GM23248 (cell line): Measurements from ENCODE around the gene ACE. TPM values are rescaled to one million over a fixed set of nuclear protein-coding genes. Genes with fewer than 3 reads are reported as not detected.

ENCODE experiments used
- DNase-seq: peaks from one replicate; pipeline ENCODE4 v3.0.0-alpha.2; 2015
- H2AFZ ChIP-seq: fragments of 200-600 bp; sonication (generic); 2 replicates; pipeline ENCODE4 v1.6.1; 2016; ENCODE audit warnings: antibody characterized with exemption
- H3F3A ChIP-seq: fragments of 200-600 bp; sonication (generic); 2 replicates; pipeline ENCODE4 v1.6.1; 2016; ENCODE audit warnings: mild to moderate bottlenecking, antibody characterized with exemption, mixed run types; ENCODE audit not compliant: insufficient read depth
- H3K27ac ChIP-seq: fragments of 200-600 bp; sonication (generic); 2 replicates; pipeline ENCODE4 v1.5.1; 2016; ENCODE audit warnings: mild to moderate bottlenecking
- H3K27me3 ChIP-seq: fragments of 200-600 bp; sonication (generic); replicated peaks from 2 replicates; pipeline ENCODE4 v1.6.1; 2016; ENCODE audit warnings: mild to moderate bottlenecking; ENCODE audit not compliant: insufficient read depth
- H3K36me3 ChIP-seq: fragments of 200-600 bp; sonication (generic); 2 replicates; pipeline ENCODE4 v1.6.1; 2016; ENCODE audit warnings: low read depth, mild to moderate bottlenecking
- H3K4me1 ChIP-seq: fragments of 200-600 bp; sonication (generic); 2 replicates; pipeline ENCODE4 v1.6.1; 2016; ENCODE audit warnings: mild to moderate bottlenecking; ENCODE audit not compliant: insufficient read depth
- H3K4me2 ChIP-seq: fragments of 200-600 bp; sonication (generic); one replicate; pipeline ENCODE4 v1.6.1; 2016; ENCODE audit warnings: mild to moderate bottlenecking; ENCODE audit not compliant: unreplicated experiment
- H3K4me3 ChIP-seq: fragments of 200-600 bp; sonication (generic); 2 replicates; pipeline ENCODE4 v1.5.1; 2016; ENCODE audit warnings: mild to moderate bottlenecking
- H3K79me2 ChIP-seq: fragments of 200-600 bp; sonication (generic); 2 replicates; pipeline ENCODE4 v1.6.1; 2016; ENCODE audit warnings: mild to moderate bottlenecking; ENCODE audit not compliant: insufficient read depth
- H3K9ac ChIP-seq: fragments of 200-600 bp; sonication (generic); 2 replicates; pipeline ENCODE4 v1.6.1; 2016; ENCODE audit warnings: mild to moderate bottlenecking
- H3K9me2 ChIP-seq: fragments of 200-600 bp; sonication (generic); 2 replicates; pipeline ENCODE4 v1.6.1; 2016; ENCODE audit warnings: mixed run types, mild to moderate bottlenecking, moderate library complexity; ENCODE audit not compliant: insufficient read depth
- H3K9me3 ChIP-seq: fragments of 200-600 bp; sonication (generic); one replicate; pipeline ENCODE4 v1.6.1; 2017; ENCODE audit warnings: low read depth
- H4K20me1 ChIP-seq: fragments of 200-600 bp; sonication (generic); 2 replicates; pipeline ENCODE4 v1.6.0; 2016; ENCODE audit not compliant: insufficient read depth
- EZH2 ChIP-seq: fragments of 200-600 bp; sonication (generic); IDR thresholded peaks from 2 replicates; pipeline ENCODE4 v1.6.1; 2018; ENCODE audit warnings: antibody characterized with exemption, mild to moderate bottlenecking; ENCODE audit not compliant: insufficient read depth, poor library complexity, severe bottlenecking
- EZH2phosphoT487 ChIP-seq: fragments of 200-600 bp; sonication (generic); IDR thresholded peaks from 2 replicates; pipeline ENCODE4 v1.6.1; 2018; ENCODE audit warnings: antibody characterized with exemption, moderate library complexity, mild to moderate bottlenecking, low read depth; ENCODE audit not compliant: insufficient read depth
- WGBS, 2 experiments: methylation state at CpG; one replicate each; pipeline ENCODE4 v1.1.6; 2015 to 2017; ENCODE audit warnings: low lambda C conversion rate in 2 of 2, low coverage in 1 of 2; ENCODE audit errors: missing lambda C conversion rate in 2 of 2; 5-methylcytosine and 5-hydroxymethylcytosine counted together
- in situ Hi-C: fragments of 300-500 bp; cut with MboI; formaldehyde crosslinking; loops from 2 replicates; pipeline ENCODE4 v1.15.0; 2020
- polyA plus RNA-seq: library from polyadenylated mRNA; unstranded; fragments of >200 nt; fragmentation: Nextera tagmentation; extraction: Ambion mirVana; gene quantifications from 2 replicates; pipeline ENCODE4 v1.2.1, GENCODE V29; 2016
- total RNA-seq: library from RNA; depleted of rRNA; stranded (reverse); fragments of >200 nt; shearing (Covaris generic); gene quantifications from 2 replicates; pipeline ENCODE4 v1.2.3, GENCODE V29; 2014

ACE gene
- total and polyA plus RNA-seq, 2 experiments from 2014 or later: 2.2 to 3.4 TPM

DNA sequence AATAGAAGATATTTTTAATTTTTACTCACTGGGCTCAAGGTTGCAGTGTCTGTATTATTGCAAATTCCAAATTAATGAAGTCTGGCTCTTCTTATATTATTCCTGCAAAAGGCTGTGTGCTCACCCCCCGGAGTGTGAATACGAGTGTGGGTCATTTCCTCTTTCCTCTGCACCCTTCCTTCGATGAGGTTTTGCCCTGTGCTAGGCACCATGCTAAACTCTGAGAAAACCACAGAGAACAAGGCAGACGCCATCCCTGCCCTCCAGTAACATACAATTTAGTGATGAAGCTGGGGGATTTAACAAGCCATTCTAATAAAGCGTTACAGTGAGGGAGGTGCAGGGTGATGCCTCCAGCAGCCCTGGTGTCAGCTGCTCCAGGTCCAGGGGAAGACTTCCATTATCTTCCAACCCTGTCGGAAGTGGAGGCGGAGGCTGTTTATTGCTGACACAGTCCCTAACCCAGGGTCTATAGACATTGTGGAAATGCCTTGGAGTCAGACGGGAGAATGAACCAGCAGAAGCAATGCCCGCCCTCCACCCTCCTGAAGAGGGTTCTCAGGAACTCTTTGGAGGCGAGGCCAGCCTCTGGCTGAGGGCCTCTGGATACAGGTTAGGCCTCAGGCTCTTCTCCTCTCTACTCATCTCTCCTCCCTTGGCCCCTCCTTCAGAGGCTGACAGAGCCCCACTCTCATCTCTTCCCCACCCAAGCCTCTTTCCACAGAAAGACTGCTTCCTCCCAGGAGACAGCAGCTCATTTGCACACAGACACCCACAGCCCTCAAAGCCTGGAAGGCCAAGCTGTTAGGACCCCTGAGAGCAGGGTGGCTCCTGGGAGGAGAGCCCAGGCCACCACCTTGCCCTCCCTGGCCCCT is 2.0 kb upstream of the ACE start:
- in situ Hi-C loops: no loop called here
- H2AFZ ChIP-seq: no peak overlapping the region
- H4K20me1 ChIP-seq: no peaks in the 10 kb centered on the region
- no peaks in the 10 kb centered on the region for H3K27me3 ChIP-seq
- no peaks in the 10 kb centered on the region for H3K79me2 ChIP-seq
- WGBS, 2 experiments: 88 to 91% methylated on average over 10 of the region's 10 CpGs
- no peaks in the 10 kb centered on the region for H3K9me3 ChIP-seq
- H3K27ac ChIP-seq: no peak overlapping the region
- peaks cover 13% of the 10 kb centered on the region for H3K4me1 ChIP-seq
- no peak for TF ChIP-seq EZH2phosphoT487
- no peak for TF ChIP-seq EZH2
- H3K9me2 ChIP-seq: no peaks in the 10 kb centered on the region
- H3K9ac ChIP-seq: no peak overlapping the region
- DNase-seq: no peak
- no peaks in the 10 kb centered on the region for H3K36me3 ChIP-seq
- H3F3A ChIP-seq: no peaks in the 10 kb centered on the region
- H3K4me2 ChIP-seq: no peak overlapping the region
- no peak overlapping the region for H3K4me3 ChIP-seq

DNA sequence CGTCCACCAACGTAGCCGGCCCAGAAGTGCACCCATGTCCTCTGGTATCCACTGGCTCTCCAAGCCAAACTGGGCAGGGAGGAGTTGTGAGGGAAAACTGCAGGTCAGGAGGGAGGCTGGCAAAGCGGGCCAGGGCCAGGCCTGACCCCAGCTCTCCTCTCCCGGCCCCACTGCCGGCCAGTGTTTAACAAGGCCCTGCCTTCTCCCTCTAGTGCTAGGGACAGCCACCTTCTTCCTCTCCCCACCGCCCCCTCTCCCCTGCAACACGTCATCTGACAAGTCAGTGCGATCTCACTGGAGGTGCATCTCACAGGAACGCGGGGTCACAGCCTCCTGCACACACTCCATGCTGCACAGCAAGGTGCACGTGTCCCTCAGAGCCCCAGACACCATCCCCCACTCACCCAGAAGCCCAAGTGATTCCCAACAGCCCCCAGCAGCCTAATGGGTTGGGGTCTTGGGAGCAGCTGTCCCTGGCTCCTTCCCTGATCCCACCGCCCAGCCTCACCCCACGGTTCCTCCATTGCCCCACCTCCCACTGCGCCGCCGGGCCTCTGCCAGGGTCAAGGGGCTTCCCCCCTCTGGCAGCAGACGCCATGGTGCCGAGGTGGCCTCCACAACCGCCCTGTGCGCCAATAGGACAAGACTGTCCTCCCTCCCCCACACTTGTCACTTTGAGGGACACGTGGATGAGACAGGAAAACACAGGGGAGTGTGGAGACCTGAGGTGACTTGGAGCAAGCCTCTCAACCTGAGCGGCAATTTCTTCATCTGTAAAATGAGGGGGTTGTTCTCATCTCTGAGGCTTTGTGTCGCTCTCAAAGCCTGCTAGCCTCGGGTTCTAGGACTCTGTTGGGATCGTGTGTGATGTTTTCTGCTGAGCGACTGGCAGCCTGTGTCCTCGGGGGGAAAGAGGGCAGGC is 1.1 kb upstream of the ACE start:
- in situ Hi-C loops: no loop called here

DNA sequence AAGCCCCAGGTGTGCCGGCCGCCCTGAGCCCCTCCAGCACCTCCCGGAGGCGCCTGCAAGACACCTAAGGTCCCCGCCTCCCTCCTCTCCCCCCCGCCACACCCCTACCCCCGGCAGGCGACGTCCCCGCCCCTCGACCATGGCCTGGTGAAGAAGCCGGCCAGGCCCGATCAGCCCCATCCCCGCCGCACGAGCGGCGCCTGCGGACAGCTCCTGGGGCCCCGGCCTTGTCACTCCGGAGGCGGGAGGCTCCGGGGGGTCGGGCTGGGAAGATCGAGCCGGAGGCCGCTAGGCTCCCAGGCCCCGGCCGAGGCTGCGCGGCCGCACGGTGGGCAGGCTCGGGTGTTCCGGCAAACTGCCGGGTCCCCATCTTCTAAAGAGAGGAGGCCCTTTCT is 405 bp upstream of the ACE start:
- in situ Hi-C loops: no loop called here
- Histone ChIP-seq H3K27me3 (no peaks in the 10 kb centered on the region), H3K9ac (peak overlapping the region; percentile 48; the same call in 1 of the 2 replicates), H3K4me1 (peaks cover 13% of the 10 kb centered on the region), H3K9me2 (no peaks in the 10 kb centered on the region), H3K27ac (no peak overlapping the region), H3F3A (no peaks in the 10 kb centered on the region), H3K4me2 (peak overlapping the region; percentile 82), H3K79me2 (no peaks in the 10 kb centered on the region), H3K36me3 (no peaks in the 10 kb centered on the region), H3K9me3 (no peaks in the 10 kb centered on the region), H2AFZ (peak overlapping the region; percentile 82), H4K20me1 (no peaks in the 10 kb centered on the region), H3K4me3 (peak overlapping the region; percentile 73)
- no peak for TF ChIP-seq EZH2phosphoT487
- no peak for TF ChIP-seq EZH2
- WGBS, 2 experiments: 7 to 8% methylated on average over 3 to 23 of the region's 36 CpGs
- peak; percentile 46 for DNase-seq

More for the DNA sequence above, 1.1 kb upstream of the ACE start:
- Histone ChIP-seq H3K36me3 (no peaks in the 10 kb centered on the region), H3K9ac (no peak overlapping the region), H2AFZ (no peak overlapping the region), H3K79me2 (no peaks in the 10 kb centered on the region), H3K4me2 (no peak overlapping the region), H4K20me1 (no peaks in the 10 kb centered on the region), H3K27me3 (no peaks in the 10 kb centered on the region), H3K27ac (no peak overlapping the region), H3K4me1 (peaks cover 13% of the 10 kb centered on the region), H3F3A (no peaks in the 10 kb centered on the region), H3K4me3 (no peak overlapping the region), H3K9me2 (no peaks in the 10 kb centered on the region), H3K9me3 (no peaks in the 10 kb centered on the region)
- no peak for DNase-seq
- TF ChIP-seq EZH2: no peak
- TF ChIP-seq EZH2phosphoT487: no peak
- 79 to 89% methylated on average over 22 to 28 of the region's 28 CpGs for WGBS, 2 experiments
